ENCODE data around the gene ATRN.

DNA sequence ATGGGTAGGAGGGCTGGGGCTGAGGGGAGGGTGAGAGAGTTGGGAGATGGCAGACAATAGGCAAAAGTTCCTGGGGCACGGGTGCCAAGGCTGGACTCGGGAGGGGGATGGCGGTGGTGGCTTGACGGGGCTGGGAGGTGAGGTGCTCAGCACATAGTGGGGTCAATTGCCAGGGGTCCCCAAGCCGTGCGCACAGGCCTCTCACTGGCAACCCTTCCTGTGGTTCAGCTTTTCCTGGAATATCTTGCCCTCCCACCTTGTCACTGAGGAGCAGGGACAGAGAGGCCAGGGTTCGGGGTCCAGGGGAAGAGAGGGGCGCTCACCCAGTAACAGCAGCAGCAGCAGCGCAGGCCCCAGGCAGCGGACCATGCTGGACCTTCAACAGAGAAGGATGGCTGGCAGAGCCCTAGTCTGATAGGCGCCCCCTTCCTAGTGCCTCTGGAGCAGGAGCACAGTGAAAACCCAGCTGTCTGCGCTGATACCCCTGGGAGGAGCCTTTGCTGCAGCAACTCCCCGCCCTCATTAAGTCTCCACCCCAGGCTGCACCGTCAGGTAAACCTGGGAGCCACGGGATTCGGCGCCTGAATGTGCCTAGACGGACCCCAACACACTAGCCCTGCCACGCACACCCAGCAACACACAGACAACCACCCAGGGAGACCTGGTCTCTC lies 192.3 kb downstream of the ATRN start, which contains the start of gene GFRA4:
- no peak for TF ChIP-seq EZH2 (IDR thresholded peaks at IDR 0.05; ENCODE audit: low read depth, low read length, severe bottlenecking)
- TF ChIP-seq SUZ12 (IDR thresholded peaks at IDR 0.05; ENCODE audit: low read length), result no peak
- TF ChIP-seq CHD2 (IDR thresholded peaks at IDR 0.05; ENCODE audit: low read length), result no peak

Data from H1 (cell line).